Right lobe of liver (tissue), 6 donors: Measurements from ENCODE around the gene BRD4. TPM values are rescaled to one million over a fixed set of nuclear protein-coding genes. Genes with fewer than 3 reads are reported as not detected.
"Not testable (repeated sequence)": the region's sequence is repeated elsewhere in the genome, so short reads cannot be mapped to it uniquely, and the experiment has no call there.

Experiments
- ATAC-seq, 4 donors: fragments of 200-7000 bp; cut with Tn5 transposase; one replicate each; pipeline ENCODE4 v1.9.1; 2020; ENCODE audit warnings: mild to moderate bottlenecking in 4 of 4, moderate library complexity in 4 of 4
- DNase-seq, 3 donors: peaks; one replicate each; pipeline ENCODE4 v3.0.0-alpha.2; 2020
- H3K27ac ChIP-seq, 3 donors: fragments of 200-600 bp; one replicate each; pipeline ENCODE4 v1.8.0; 2022
- H3K27me3 ChIP-seq, 2 donors: fragments of 200-600 bp; one replicate each; pipeline ENCODE4 v1.8.0; 2022
- H3K36me3 ChIP-seq, 4 donors: fragments of 200-600 bp; sonication (generic) in 1 of 4; one replicate each; pipeline versions ENCODE4 v1.5.1 to v1.8.0; 2017 to 2022; ENCODE audit warnings: control low read depth in 1 of 4
- H3K4me1 ChIP-seq, 4 donors: fragments of 200-600 bp; sonication (generic) in 1 of 4; one replicate each; pipeline versions ENCODE4 v1.5.1 to v1.8.0; 2017 to 2022; ENCODE audit warnings: control low read depth in 1 of 4
- H3K4me3 ChIP-seq, 3 donors: fragments of 200-600 bp; one replicate each; pipeline ENCODE4 v1.8.0; 2022
- H3K9me3 ChIP-seq, 4 donors: fragments of 200-600 bp; sonication (generic) in 1 of 4; one replicate each; pipeline versions ENCODE4 v1.5.1 to v1.8.0; 2017 to 2022; ENCODE audit warnings: control low read depth in 1 of 4
- POLR2A ChIP-seq: fragments of 450-650 bp; IDR thresholded peaks from one replicate; pipeline ENCODE4 v1.6.1; 2017; ENCODE audit warnings: antibody characterized with exemption, mild to moderate bottlenecking
- WGBS: methylation state at CpG from one replicate; pipeline ENCODE4 v1.1.6; 2018; ENCODE audit warnings: low coverage, low lambda C conversion rate; ENCODE audit not compliant: insufficient coverage; ENCODE audit errors: missing lambda C conversion rate; 5-methylcytosine and 5-hydroxymethylcytosine counted together
- intact Hi-C, 2 donors: fragments of 100-400 bp; cut with DNase I; formaldehyde crosslinking; loops; one replicate each; pipeline versions ENCODE4 v1.11.2 to v1.14.1; 2022
- total RNA-seq, 6 experiments: library from RNA; depleted of rRNA in 2 of 6; stranded (reverse); fragments of >200 nt in 2 of 6; fragmentation: NEBNext Ultra II Directional in 3 of 6; extraction: Animal tissue kit (Norgen Biotek cat#: 25700) in 3 of 6; gene quantifications; one replicate each; pipeline versions ENCODE4 v1.1.0 to v1.2.4, GENCODE V29; 2016 to 2023
- TF ChIP-seq, protein P1 (sequence below), 4 donors: fragments of 200-600 bp in 3 of 4; fragments of 450-650 bp in 1 of 4; IDR thresholded peaks; one replicate each; pipeline versions ENCODE4 v1.5.1 to v1.8.0; 2016 to 2022; ENCODE audit warnings: antibody characterized with exemption in 4 of 4, mild to moderate bottlenecking in 2 of 4
- donor health status: DM: no; HTN: yes; CAD: no.
- donor health status: DM: no; HTN: no; CAD: no.
- donor health status: DM: no; HTN: no; CAD: no.
- donor health status: DM: no; HTN: yes; CAD: no.
- donor health status: DM: no; HTN: yes; CAD: no.

The BRD4 gene
- total RNA-seq, 6 experiments from 2014 or later = 20.0 to 52.6 (median 40.6) TPM

DNA sequence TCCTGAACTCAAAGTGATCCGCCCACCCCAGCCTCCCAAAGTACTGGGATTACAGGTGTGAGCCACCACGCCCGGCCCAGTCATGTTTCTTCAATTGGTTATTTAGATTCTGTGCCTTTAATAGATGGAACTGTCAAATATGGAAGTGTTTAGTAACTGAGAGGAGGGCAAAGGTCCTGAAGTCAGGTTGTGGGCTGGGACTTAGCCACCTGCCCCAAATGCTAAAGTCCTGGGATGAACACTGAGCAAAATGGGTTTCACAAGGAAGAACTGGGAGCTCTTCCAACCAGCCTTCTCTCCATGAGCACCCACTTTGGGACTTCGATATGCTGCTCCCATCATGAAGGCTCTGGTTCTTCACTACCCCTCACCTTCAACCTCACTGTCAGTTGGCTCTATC lies 25.6 kb upstream of the BRD4 start:
- Histone ChIP-seq H3K27me3 (no peaks in the 10 kb centered on the region), H3K4me1 (peaks cover 0 to 42% (median 17%) of the 10 kb centered on the region in 4 donors), H3K27ac (peak overlapping the region in 2 of 3 donors; percentile 60 to 67), H3K4me3 (no peak overlapping the region), H3K9me3 (no peaks in the 10 kb centered on the region), H3K36me3 (peaks cover 8 to 63% (median 19%) of the 10 kb centered on the region in 4 donors)
- intact Hi-C loops = no loop called here
- ATAC-seq (peak; percentile 82 to 93 (median 90)), DNase-seq (peak in 2 of 3 donors; percentile 65 to 88)
- 39% methylated on average over 4 of the region's 4 CpGs for WGBS
- TF ChIP-seq, protein P1, sequence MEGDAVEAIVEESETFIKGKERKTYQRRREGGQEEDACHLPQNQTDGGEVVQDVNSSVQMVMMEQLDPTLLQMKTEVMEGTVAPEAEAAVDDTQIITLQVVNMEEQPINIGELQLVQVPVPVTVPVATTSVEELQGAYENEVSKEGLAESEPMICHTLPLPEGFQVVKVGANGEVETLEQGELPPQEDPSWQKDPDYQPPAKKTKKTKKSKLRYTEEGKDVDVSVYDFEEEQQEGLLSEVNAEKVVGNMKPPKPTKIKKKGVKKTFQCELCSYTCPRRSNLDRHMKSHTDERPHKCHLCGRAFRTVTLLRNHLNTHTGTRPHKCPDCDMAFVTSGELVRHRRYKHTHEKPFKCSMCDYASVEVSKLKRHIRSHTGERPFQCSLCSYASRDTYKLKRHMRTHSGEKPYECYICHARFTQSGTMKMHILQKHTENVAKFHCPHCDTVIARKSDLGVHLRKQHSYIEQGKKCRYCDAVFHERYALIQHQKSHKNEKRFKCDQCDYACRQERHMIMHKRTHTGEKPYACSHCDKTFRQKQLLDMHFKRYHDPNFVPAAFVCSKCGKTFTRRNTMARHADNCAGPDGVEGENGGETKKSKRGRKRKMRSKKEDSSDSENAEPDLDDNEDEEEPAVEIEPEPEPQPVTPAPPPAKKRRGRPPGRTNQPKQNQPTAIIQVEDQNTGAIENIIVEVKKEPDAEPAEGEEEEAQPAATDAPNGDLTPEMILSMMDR (IDR thresholded peaks at IDR 0.05) = no peak
- TF ChIP-seq POLR2A = no peak

DNA sequence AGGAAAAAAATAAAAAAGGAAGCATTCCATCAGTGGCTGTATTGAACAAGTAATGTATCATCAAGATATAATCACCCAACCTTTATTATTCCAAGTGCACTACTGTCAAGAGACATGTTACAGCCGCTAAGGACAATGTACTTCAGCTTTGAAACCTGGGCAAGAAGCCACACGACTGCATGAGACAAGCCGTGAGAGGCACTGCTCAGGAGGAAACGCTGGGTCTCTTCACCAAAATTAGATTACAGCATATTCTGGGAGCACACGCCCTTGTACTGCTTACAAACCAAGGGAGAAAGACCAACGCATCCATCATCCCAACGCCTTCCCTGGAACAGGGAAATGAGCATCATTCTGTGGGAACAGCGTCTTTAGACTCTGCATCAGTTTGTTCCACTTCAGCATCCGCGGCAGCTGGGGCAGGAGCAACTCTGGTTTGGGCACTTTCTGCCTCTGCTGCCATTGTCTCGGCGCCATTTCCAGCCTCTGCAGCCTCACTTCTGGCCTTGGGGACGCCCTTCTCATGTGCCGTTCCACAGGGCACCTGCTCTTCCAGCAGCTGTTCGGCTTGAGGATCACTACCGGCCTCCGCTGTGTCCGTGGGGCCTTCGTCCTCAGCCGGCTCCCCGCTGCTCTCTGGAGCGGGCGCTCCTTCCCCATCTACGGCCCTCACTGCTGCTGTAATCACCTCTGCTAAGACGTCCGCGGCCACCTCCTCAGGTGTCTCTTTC lies 22.4 kb upstream of the BRD4 start:
- WGBS = 84% methylated on average over 19 of the region's 27 CpGs
- TF ChIP-seq POLR2A = no peak
- TF ChIP-seq, protein P1 (IDR thresholded peaks at IDR 0.05) = no peak
- no peak overlapping the region for H3K27ac ChIP-seq
- intact Hi-C loops = no loop called here
- H3K9me3 ChIP-seq = no peaks in the 10 kb centered on the region
- no peaks in the 10 kb centered on the region for H3K27me3 ChIP-seq
- H3K4me1 ChIP-seq = peaks cover 0 to 30% (median 11%) of the 10 kb centered on the region in 4 donors
- H3K36me3 ChIP-seq = peaks cover 0 to 46% (median 11%) of the 10 kb centered on the region in 4 donors
- H3K4me3 ChIP-seq = no peak overlapping the region
- DNase-seq (no peak), ATAC-seq (no peak)

DNA sequence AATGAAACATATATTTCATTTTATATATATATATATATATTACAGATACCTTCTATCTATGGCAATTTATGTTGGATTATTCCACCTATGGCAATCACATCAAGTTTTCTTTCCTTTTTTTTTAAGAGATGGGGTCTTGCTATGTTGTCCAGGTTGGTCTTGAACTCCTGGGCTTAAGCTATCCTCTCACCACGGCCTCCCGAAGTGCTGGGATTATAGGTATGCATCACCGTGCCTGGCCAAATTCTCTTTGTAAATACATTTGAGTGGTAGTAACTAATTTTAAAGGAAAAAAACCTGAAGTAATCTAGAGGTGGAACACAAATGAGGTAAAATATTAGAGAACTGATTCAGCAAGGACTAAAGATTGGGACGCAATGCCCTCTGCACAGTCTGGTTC lies 21.6 kb upstream of the BRD4 start:
- DNase-seq (no peak), ATAC-seq (no peak)
- intact Hi-C loops = no loop called here
- 75% methylated on average over 3 of the region's 4 CpGs for WGBS
- H3K4me1 ChIP-seq = peaks cover 0 to 21% (median 8%) of the 10 kb centered on the region in 4 donors
- H3K27me3 ChIP-seq = no peaks in the 10 kb centered on the region
- H3K27ac ChIP-seq = no peak overlapping the region
- no peak for TF ChIP-seq POLR2A
- TF ChIP-seq, protein P1 (IDR thresholded peaks at IDR 0.05) = no peak
- H3K9me3 ChIP-seq = no peaks in the 10 kb centered on the region
- H3K36me3 ChIP-seq = peaks cover 0 to 39% (median 8%) of the 10 kb centered on the region in 4 donors
- no peak overlapping the region for H3K4me3 ChIP-seq

DNA sequence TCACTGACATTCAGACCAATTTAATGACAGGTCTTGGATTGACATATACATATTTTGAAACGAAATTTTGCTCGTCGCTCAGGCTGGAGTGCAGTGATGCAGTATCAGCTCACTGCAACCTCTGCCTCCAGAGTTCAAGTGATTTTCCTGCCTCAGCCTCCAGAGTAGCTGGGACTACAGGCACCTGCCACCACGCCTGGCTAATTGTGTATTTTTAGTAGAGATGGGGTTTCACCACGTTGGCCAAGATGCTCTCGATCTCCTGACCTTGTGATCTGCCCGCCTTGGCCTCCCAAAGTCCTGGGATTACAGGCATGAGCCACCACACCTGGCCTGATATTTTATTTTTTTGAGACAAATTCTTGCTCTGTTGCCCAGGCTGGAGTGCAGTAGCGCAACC lies 20.2 kb upstream of the BRD4 start:
- ATAC-seq, H3K27ac ChIP-seq, H3K27me3 ChIP-seq, H3K4me3 ChIP-seq, intact Hi-C loops, DNase-seq, H3K4me1 ChIP-seq, H3K9me3 ChIP-seq: not testable (repeated sequence)
- WGBS = 88% methylated on average over 4 of the region's 8 CpGs
- H3K36me3 ChIP-seq = peaks cover 0 to 28% (median 5%) of the 10 kb centered on the region in 4 donors

DNA sequence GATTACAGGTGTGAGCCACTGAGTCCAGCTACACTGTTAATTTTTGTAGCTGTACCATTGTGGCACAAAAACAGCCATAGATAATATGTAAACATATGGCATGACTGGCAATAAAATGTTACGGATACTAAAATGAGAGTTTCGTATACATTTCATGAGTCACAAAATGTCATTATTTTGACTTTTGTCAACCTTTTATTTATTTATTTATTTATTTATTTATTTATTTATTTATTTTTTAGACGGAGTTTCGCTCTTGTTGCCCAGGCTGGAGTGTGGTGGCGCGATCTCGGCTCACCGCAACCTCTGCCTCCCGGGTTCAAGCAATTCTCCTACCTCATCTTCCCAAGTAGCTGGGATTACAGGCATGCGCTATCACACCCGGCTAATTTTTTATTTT lies 9.0 kb upstream of the BRD4 start:
- ATAC-seq, H3K4me1 ChIP-seq, H3K9me3 ChIP-seq, H3K27ac ChIP-seq, H3K4me3 ChIP-seq, H3K27me3 ChIP-seq, DNase-seq, intact Hi-C loops, H3K36me3 ChIP-seq: not testable (repeated sequence)
- WGBS = 99% methylated on average over 4 of the region's 11 CpGs
